HCT116 (cell line): ENCODE measurements around the gene ATP6V0D1. TPM values are rescaled to one million over a fixed set of nuclear protein-coding genes. Genes with fewer than 3 reads are reported as not detected.

Experiments
- ATAC-seq: fragments of 200-7000 bp; cut with Tn5 transposase; 2 replicates; pipeline ENCODE4 v1.9.1; 2020; ENCODE audit warnings: mild to moderate bottlenecking, moderate library complexity
- BruUV-seq: library from RNA; stranded (reverse); fragments of 400-500 nt; replicated peaks from 2 replicates; lab custom pipeline; 2021; lab: Mats Ljungman, UMichigan
- CTCF ChIA-PET: fragments of 300-600 bp; sonication (Branson Sonifier 250); formaldehyde crosslinking; loops from one replicate; lab custom pipeline; 2021; ENCODE audit warnings: antibody characterized with exemption; lab: Charles Lee
- POLR2A ChIA-PET: fragments of 300-600, 350-600 bp; sonication (Branson Sonifier 250); formaldehyde crosslinking; loops from one replicate; lab custom pipeline; 2021; ENCODE audit warnings: antibody characterized with exemption; lab: Charles Lee
- RAD21 ChIA-PET, 2 experiments: fragments of 300-600 bp; sonication (Branson Sonifier 250); formaldehyde crosslinking; loops; one replicate each; lab custom pipeline; 2023; ENCODE audit warnings: low total read pairs in 2 of 2; ENCODE audit not compliant: uncharacterized antibody in 2 of 2, unreplicated experiment in 2 of 2, low non-redundant PET in 1 of 2; lab: Charles Lee
- DNase-seq: peaks from one replicate; pipeline ENCODE4 v3.0.0-alpha.2; 2010; ENCODE audit warnings: low read depth, low spot score
- H2AFZ ChIP-seq: fragments of 200-600 bp; shearing (Covaris generic), sonication (generic); 2 replicates; pipeline ENCODE4 v1.6.1; 2017; ENCODE audit warnings: low read depth, mixed run types, mixed read lengths, antibody characterized with exemption, low read length; ENCODE audit not compliant: poor library complexity, severe bottlenecking
- H3K27ac ChIP-seq: 2 replicates; pipeline ENCODE4 v1.5.1; 2012; ENCODE audit warnings: low read depth, low read length
- H3K27me3 ChIP-seq: fragments of 200-600 bp; sonication (generic); 2 replicates; pipeline ENCODE4 v1.6.1; 2016; ENCODE audit warnings: mixed run types, low read length, mixed read lengths; ENCODE audit not compliant: insufficient read depth
- H3K36me3 ChIP-seq, 2 experiments: fragments of 200-500 bp in 1 of 2; fragments of 200-600 bp in 1 of 2; sonication (Bioruptor generic) in 1 of 2; sonication (generic) in 1 of 2; 2 replicates each; pipeline versions ENCODE4 v1.5.1 to v1.6.1; 2014 to 2016; ENCODE audit warnings: low read length in 2 of 2, inconsistent platforms in 1 of 2, mixed read lengths in 1 of 2, mixed run types in 1 of 2; ENCODE audit not compliant: insufficient read depth in 2 of 2, control insufficient read depth in 1 of 2
- H3K4me1 ChIP-seq, 2 experiments: fragments of 200-600 bp in 1 of 2; sonication (generic) in 1 of 2; 2 replicates each; pipeline versions ENCODE4 v1.5.1 to v1.6.1; 2012 to 2017; ENCODE audit warnings: low read length in 2 of 2, inconsistent platforms in 1 of 2, mild to moderate bottlenecking in 1 of 2, mixed read lengths in 1 of 2, mixed run types in 1 of 2, moderate library complexity in 1 of 2; ENCODE audit not compliant: insufficient read depth in 2 of 2, control insufficient read depth in 1 of 2
- H3K4me2 ChIP-seq: fragments of 200-600 bp; sonication (generic); 2 replicates; pipeline ENCODE4 v1.6.1; 2017; ENCODE audit warnings: mixed run types, low read length, mixed read lengths
- H3K4me3 ChIP-seq, 2 experiments: fragments of 200-600 bp in 1 of 2; sonication (generic) in 1 of 2; replicated peaks in 1 of 2; 2 replicates each; pipeline ENCODE4 v1.5.1; 2011 to 2016; ENCODE audit warnings: low read length in 2 of 2, control low read depth in 1 of 2, low read depth in 1 of 2, mild to moderate bottlenecking in 1 of 2, mixed read lengths in 1 of 2, mixed run types in 1 of 2
- H3K79me2 ChIP-seq: fragments of 200-600 bp; sonication (generic); 2 replicates; pipeline ENCODE4 v1.6.1; 2017; ENCODE audit warnings: mild to moderate bottlenecking, mixed run types, low read length, moderate library complexity, mixed read lengths; ENCODE audit not compliant: insufficient read depth
- H3K9ac ChIP-seq: fragments of 200-600 bp; sonication (generic); 2 replicates; pipeline ENCODE4 v1.6.1; 2016; ENCODE audit warnings: low read length, mixed read lengths
- H3K9me2 ChIP-seq: fragments of 200-600 bp; sonication (generic), shearing (Covaris generic); 2 replicates; pipeline ENCODE4 v1.6.1; 2017; ENCODE audit warnings: mixed run types, mild to moderate bottlenecking, moderate library complexity; ENCODE audit not compliant: insufficient read depth
- H3K9me3 ChIP-seq, 2 experiments: fragments of 200-500 bp in 1 of 2; fragments of 200-600 bp in 1 of 2; sonication (Bioruptor generic) in 1 of 2; sonication (generic) in 1 of 2; 2 replicates each; pipeline ENCODE4 v1.6.1; 2014 to 2017; ENCODE audit warnings: low read length in 2 of 2, mixed read lengths in 2 of 2, inconsistent platforms in 1 of 2, low read depth in 1 of 2, mild to moderate bottlenecking in 1 of 2, mixed run types in 1 of 2, moderate library complexity in 1 of 2; ENCODE audit not compliant: control insufficient read depth in 1 of 2, insufficient read depth in 1 of 2
- H4K20me1 ChIP-seq: fragments of 200-600 bp; sonication (generic), shearing (Covaris generic); 2 replicates; pipeline ENCODE4 v1.6.1; 2017; ENCODE audit warnings: mixed run types, mild to moderate bottlenecking, moderate library complexity; ENCODE audit not compliant: insufficient read depth
- CEBPB ChIP-seq: IDR thresholded peaks from 2 replicates; pipeline ENCODE4 v1.6.1; 2012; ENCODE audit warnings: low read depth
- EGR1 ChIP-seq: IDR thresholded peaks from 2 replicates; pipeline ENCODE4 v1.6.1; 2012; ENCODE audit warnings: low read depth
- ELF1 ChIP-seq: IDR thresholded peaks from 2 replicates; pipeline ENCODE4 v1.6.1; 2012; ENCODE audit warnings: low read depth, borderline replicate concordance
- EZH2 ChIP-seq: fragments of 200-600 bp; sonication (generic); IDR thresholded peaks from 2 replicates; pipeline ENCODE4 v1.6.1; 2017; ENCODE audit warnings: antibody characterized with exemption, mixed run types
- EZH2phosphoT487 ChIP-seq: fragments of 200-600 bp; IDR thresholded peaks from 2 replicates; pipeline ENCODE4 v1.6.1; 2018; ENCODE audit warnings: antibody characterized with exemption, borderline replicate concordance
- FOSL1 ChIP-seq: IDR thresholded peaks from 2 replicates; pipeline ENCODE4 v1.6.1; 2012; ENCODE audit warnings: low read depth
- JUND ChIP-seq: IDR thresholded peaks from 2 replicates; pipeline ENCODE4 v1.6.1; 2012
- RAD21 ChIP-seq: IDR thresholded peaks from 2 replicates; pipeline ENCODE4 v1.6.1; 2012; ENCODE audit warnings: low read depth, mild to moderate bottlenecking
- SIN3A ChIP-seq: IDR thresholded peaks from 2 replicates; pipeline ENCODE4 v1.6.1; 2012; ENCODE audit warnings: low read depth
- YY1 ChIP-seq: IDR thresholded peaks from 2 replicates; pipeline ENCODE4 v1.6.1; 2011; ENCODE audit warnings: low read length, low read depth, moderate library complexity, mild to moderate bottlenecking; ENCODE audit not compliant: insufficient replicate concordance; ENCODE audit errors: extremely low read depth
- ZFX ChIP-seq: fragments of 450-650 bp; IDR thresholded peaks from 2 replicates; pipeline ENCODE4 v1.6.1; 2017
- ZNF274 ChIP-seq: fragments of 200-500 bp; sonication (Bioruptor generic); IDR thresholded peaks from 2 replicates; pipeline ENCODE4 v1.6.1; 2014; ENCODE audit warnings: mild to moderate bottlenecking, low read depth, low read length, inconsistent platforms
- intact Hi-C: fragments of 100-400 bp; cut with micrococcal nuclease; formaldehyde crosslinking; loops from 2 replicates; pipeline ENCODE4 v1.10.0; 2022
- total RNA-seq: library from RNA; stranded (reverse); gene quantifications from one replicate; pipeline ENCODE4 v1.2.1, GENCODE V29; 2021; ENCODE audit not compliant: unreplicated experiment
- TF ChIP-seq, protein P1 (sequence below): IDR thresholded peaks from 2 replicates; pipeline ENCODE4 v1.6.1; 2012; ENCODE audit warnings: low read depth
- TF ChIP-seq, protein P2 (sequence below): IDR thresholded peaks from 2 replicates; pipeline ENCODE4 v1.6.1; 2012
- TF ChIP-seq, protein P3 (sequence below), 3 experiments: fragments of 200-600 bp in 1 of 3; sonication (generic) in 1 of 3; IDR thresholded peaks in 2 of 3; conservative IDR thresholded peaks in 1 of 3; 2 replicates each; pipeline ENCODE4 v1.5.1; 2012 to 2017; ENCODE audit warnings: low read depth in 2 of 3, low read length in 2 of 3, antibody characterized with exemption in 1 of 3, borderline replicate concordance in 1 of 3, control low read depth in 1 of 3, mild to moderate bottlenecking in 1 of 3, mixed read lengths in 1 of 3, mixed run types in 1 of 3, moderate library complexity in 1 of 3; ENCODE audit not compliant: insufficient read depth in 1 of 3

Gene ATP6V0D1
- total RNA-seq, 1 experiment from 2014 or later: 36.6 TPM

DNA sequence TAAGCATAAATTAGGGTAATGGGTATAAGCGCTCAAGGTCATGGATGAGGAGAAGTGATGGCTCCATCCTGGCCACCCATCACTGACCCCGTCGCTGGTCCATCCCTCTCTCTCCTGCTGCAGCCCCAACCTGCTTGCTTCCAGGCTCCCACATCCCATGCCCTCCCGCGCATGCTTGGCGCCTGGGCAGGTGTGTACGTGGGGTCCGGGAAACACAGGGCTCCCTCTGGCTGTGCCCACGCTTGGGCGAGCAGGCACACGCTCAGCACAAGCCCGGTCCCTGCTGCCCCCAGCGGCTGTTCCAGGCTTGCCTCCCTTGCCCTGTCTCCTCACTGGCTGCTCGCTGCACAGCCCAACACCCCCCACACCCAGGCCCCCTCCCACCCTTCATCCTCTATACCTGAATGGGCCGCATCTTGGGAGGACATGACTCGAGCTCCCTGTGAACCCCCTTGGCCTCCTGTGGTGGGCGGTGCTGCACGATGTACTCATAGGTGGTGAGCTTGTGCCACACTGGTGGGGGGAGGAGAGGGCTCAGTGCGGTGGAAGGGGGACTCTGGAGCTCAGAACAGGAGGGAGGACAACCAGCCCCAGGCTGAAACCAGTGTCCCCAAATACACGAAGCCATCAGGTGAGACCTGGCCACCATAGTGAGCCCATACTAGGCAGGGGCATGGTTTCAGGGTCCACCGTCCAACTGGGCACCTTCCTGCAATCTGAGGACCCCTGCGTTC, 83.0 kb downstream of the ATP6V0D1 start (continued):
- TF ChIP-seq ZNF274 (no peak), EGR1 (no peak)

DNA sequence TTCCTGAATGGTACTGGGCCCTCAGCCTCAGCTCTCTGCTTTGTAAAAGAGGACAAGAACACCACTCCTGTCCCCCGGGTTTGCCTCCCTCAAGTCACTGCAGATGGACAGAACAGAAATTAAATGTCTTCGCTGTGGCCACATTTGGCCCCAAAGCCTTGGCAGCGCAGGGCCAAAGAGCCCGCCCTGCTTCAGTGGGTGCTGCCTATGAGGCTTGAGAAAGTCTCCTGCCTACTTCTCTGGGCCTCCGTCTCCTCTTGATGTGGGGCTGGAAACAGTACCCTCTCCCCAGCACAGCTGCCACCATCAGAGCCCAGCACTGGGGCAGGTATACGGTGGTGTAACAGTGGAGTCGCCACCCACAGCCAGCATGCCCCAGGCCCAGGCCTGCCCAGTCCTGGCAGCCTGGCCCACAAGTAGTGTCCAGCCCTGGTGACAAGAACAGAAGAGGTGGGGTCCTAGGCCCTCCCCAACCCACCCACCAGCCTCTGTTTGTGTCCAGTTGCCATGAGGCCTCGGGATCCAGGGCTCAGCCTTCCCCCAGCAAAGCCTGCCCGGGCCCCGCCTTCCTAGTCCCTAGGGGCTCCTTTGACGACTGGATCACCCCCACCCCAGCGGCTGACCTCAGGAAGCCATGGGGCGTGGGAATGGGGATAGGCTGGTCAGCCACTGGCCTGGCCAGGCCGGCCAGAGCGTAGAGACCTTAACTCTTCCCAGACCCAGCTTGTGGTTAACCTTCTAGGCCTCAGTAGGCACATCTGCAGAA, 83.7 kb downstream of the ATP6V0D1 start:
- Histone ChIP-seq H2AFZ (no peak overlapping the region), H3K27ac (no peak overlapping the region), H3K9me2 (no peaks in the 10 kb centered on the region), H3K27me3 (no peaks in the 10 kb centered on the region), H3K79me2 (no peaks in the 10 kb centered on the region), H3K4me2 (peak overlapping the region; percentile 64; the same call in 1 of the 2 replicates), H4K20me1 (no peaks in the 10 kb centered on the region), H3K4me1 (peaks cover 10 to 20% of the 10 kb centered on the region in 2 experiments), H3K9me3 (no peaks in the 10 kb centered on the region), H3K4me3 (no peak overlapping the region), H3K36me3 (no peaks in the 10 kb centered on the region), H3K9ac (peak overlapping the region; percentile 49)
- TF ChIP-seq, protein P1, sequence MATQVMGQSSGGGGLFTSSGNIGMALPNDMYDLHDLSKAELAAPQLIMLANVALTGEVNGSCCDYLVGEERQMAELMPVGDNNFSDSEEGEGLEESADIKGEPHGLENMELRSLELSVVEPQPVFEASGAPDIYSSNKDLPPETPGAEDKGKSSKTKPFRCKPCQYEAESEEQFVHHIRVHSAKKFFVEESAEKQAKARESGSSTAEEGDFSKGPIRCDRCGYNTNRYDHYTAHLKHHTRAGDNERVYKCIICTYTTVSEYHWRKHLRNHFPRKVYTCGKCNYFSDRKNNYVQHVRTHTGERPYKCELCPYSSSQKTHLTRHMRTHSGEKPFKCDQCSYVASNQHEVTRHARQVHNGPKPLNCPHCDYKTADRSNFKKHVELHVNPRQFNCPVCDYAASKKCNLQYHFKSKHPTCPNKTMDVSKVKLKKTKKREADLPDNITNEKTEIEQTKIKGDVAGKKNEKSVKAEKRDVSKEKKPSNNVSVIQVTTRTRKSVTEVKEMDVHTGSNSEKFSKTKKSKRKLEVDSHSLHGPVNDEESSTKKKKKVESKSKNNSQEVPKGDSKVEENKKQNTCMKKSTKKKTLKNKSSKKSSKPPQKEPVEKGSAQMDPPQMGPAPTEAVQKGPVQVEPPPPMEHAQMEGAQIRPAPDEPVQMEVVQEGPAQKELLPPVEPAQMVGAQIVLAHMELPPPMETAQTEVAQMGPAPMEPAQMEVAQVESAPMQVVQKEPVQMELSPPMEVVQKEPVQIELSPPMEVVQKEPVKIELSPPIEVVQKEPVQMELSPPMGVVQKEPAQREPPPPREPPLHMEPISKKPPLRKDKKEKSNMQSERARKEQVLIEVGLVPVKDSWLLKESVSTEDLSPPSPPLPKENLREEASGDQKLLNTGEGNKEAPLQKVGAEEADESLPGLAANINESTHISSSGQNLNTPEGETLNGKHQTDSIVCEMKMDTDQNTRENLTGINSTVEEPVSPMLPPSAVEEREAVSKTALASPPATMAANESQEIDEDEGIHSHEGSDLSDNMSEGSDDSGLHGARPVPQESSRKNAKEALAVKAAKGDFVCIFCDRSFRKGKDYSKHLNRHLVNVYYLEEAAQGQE: no peak
- TF ChIP-seq YY1 (no peak), ELF1 (no peak), CEBPB (no peak), EZH2 (no peak), SIN3A (no peak), EZH2phosphoT487 (no peak), RAD21 (no peak), ZFX (no peak), FOSL1 (no peak), JUND (no peak)
- TF ChIP-seq, protein P2, sequence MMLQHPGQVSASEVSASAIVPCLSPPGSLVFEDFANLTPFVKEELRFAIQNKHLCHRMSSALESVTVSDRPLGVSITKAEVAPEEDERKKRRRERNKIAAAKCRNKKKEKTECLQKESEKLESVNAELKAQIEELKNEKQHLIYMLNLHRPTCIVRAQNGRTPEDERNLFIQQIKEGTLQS: no peak
- TF ChIP-seq, protein P3, sequence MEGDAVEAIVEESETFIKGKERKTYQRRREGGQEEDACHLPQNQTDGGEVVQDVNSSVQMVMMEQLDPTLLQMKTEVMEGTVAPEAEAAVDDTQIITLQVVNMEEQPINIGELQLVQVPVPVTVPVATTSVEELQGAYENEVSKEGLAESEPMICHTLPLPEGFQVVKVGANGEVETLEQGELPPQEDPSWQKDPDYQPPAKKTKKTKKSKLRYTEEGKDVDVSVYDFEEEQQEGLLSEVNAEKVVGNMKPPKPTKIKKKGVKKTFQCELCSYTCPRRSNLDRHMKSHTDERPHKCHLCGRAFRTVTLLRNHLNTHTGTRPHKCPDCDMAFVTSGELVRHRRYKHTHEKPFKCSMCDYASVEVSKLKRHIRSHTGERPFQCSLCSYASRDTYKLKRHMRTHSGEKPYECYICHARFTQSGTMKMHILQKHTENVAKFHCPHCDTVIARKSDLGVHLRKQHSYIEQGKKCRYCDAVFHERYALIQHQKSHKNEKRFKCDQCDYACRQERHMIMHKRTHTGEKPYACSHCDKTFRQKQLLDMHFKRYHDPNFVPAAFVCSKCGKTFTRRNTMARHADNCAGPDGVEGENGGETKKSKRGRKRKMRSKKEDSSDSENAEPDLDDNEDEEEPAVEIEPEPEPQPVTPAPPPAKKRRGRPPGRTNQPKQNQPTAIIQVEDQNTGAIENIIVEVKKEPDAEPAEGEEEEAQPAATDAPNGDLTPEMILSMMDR (IDR thresholded peaks at IDR 0.05 in 2 of 3, conservative IDR thresholded peaks at IDR 0.05 in 1 of 3; ENCODE audit: borderline replicate concordance in 1 of 3, insufficient read depth in 1 of 3, low read depth in 2 of 3, low read length in 2 of 3): no peak
- POLR2A ChIA-PET: no interaction called here
- intact Hi-C loops: loop anchor here (5.0 kb wide), 1 partner anchor 135 kb away; no protein-coding TSS in a partner anchor
- DNase-seq (no peak), ATAC-seq (no peak)
- BruUV-seq: no TSS peak
- CTCF ChIA-PET: interaction anchor here (1.0 kb wide), 1 partner anchor 137 kb away, joined by 3 read pairs; no protein-coding TSS in a partner anchor
- RAD21 ChIA-PET: no interaction called here
